Fibroblast of villous mesenchyme (primary cell): Measurements from ENCODE around the gene HYAL3. TPM values are rescaled to one million over a fixed set of nuclear protein-coding genes. Genes with fewer than 3 reads are reported as not detected.

ENCODE experiments used
- DNase-seq: peaks from one replicate; pipeline ENCODE4 v3.0.0-alpha.2; 2010; ENCODE audit warnings: low read depth
- H3K4me3 ChIP-seq: 2 replicates; pipeline ENCODE4 v1.5.1; 2011; ENCODE audit warnings: low read depth, mild to moderate bottlenecking, low read length
- total RNA-seq: library from RNA; depleted of rRNA; stranded (reverse); fragments of >200 nt; gene quantifications from 2 replicates; pipeline ENCODE4 v1.2.3, GENCODE V29; 2012
- TF ChIP-seq, protein P1 (sequence below): IDR thresholded peaks from 2 replicates; pipeline ENCODE4 v1.5.1; 2012; ENCODE audit warnings: low read depth, mild to moderate bottlenecking, low read length; ENCODE audit not compliant: insufficient read depth

Gene HYAL3, protein sequence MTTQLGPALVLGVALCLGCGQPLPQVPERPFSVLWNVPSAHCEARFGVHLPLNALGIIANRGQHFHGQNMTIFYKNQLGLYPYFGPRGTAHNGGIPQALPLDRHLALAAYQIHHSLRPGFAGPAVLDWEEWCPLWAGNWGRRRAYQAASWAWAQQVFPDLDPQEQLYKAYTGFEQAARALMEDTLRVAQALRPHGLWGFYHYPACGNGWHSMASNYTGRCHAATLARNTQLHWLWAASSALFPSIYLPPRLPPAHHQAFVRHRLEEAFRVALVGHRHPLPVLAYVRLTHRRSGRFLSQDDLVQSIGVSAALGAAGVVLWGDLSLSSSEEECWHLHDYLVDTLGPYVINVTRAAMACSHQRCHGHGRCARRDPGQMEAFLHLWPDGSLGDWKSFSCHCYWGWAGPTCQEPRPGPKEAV
- total RNA-seq: 2.3 and 6.5 TPM in 2 replicates

DNA sequence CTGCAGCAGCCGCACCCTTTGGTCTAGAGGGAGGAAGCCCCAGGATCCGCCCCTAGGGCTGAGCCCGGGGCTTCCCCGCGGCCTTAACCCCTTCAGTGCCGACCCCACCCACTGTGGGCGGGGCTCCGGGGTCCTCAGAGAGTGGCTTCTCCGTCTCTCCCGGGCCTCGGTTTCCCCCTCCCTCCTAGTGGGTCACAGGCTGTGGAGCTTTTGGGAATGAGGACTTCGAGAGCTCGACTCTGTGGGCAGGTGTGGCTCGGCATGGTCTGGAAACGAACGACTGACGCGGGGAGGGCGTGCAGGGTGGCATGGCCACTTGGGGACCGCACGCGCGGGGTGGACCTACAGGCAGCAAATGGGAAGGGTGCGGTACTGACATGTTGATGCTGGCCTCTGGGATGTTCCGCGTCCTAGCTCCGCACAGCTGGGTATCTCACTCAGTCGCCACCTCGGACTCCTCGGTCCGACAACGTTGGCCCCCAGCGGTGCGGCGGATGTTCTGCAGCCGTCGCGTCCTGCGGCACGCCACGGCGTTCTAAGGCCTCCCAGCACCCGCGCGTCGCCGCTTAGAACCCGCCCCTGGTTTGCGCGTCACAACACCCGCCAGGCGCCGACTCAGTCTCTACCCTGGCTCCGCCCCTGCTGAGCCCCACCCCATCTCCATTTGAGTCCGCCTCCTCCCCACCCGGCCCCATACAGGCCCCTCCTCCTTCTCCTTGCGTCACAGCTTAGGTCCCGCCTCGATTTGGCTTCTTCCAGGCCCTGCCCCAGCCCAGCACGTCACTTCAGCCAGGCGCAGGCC is at the start of gene HYAL3, which contains the start of gene NAA80:
HYAL3 (minus strand) TSS at position 570 of the 802 bp plus-strand sequence. CDS start 3,803 bp downstream, outside the sequence.
NAA80 (minus strand) TSS at position 570 of the 802 bp plus-strand sequence. CDS start 1,942 bp downstream, outside the sequence.
- DNase-seq: peak; percentile 100
- TF ChIP-seq, protein P1, sequence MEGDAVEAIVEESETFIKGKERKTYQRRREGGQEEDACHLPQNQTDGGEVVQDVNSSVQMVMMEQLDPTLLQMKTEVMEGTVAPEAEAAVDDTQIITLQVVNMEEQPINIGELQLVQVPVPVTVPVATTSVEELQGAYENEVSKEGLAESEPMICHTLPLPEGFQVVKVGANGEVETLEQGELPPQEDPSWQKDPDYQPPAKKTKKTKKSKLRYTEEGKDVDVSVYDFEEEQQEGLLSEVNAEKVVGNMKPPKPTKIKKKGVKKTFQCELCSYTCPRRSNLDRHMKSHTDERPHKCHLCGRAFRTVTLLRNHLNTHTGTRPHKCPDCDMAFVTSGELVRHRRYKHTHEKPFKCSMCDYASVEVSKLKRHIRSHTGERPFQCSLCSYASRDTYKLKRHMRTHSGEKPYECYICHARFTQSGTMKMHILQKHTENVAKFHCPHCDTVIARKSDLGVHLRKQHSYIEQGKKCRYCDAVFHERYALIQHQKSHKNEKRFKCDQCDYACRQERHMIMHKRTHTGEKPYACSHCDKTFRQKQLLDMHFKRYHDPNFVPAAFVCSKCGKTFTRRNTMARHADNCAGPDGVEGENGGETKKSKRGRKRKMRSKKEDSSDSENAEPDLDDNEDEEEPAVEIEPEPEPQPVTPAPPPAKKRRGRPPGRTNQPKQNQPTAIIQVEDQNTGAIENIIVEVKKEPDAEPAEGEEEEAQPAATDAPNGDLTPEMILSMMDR: no peak
- H3K4me3 ChIP-seq: peak within 1 kb of the TSS; percentile 81

GRCh38 chr3:50347187-50347813 is 48.1 kb upstream of the HYAL3 start:
- H3K4me3 ChIP-seq: no peak overlapping the region
- peak; percentile 72 for DNase-seq
- TF ChIP-seq, protein P1: peak; percentile 61

DNA sequence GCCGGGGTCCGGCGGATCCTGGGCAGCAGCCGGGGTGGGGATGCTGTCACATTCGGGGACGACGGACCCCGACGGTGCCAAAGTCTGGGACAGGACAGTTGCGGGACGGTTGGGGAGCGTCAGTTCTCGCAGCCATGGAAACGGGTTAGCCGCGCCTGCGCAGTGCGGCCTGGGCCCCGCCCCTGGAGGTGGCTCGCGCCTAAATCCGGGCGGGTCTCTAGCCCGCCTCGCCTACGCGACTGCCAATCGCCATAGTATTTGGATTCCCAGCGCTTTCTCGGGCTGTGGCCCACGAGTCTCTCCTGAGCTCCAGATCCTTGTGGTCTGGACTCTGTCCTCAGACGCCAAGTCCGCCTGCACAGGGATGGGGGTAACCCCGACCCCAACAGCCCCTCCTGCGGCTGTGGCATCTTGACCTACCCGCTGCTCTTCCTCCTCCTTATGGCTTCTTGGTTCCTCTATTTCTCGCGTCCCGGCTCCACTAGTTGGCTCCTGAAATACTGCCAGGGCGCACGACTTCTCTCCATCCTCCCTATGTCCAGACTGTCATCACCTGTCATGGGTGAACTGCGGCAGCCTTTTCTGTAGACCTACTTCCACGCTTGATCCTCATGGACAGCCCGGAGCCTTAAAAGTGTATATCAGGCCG is 46.5 kb upstream of the HYAL3 start, which contains the start of gene ZMYND10:
ZMYND10 (minus strand) TSS at position 147 of the 649 bp plus-strand sequence. CDS start 153 bp downstream, outside the sequence.
- DNase-seq: peak; percentile 51
- TF ChIP-seq, protein P1: no peak
- peak within 1 kb of the TSS; percentile 59 for H3K4me3 ChIP-seq

DNA sequence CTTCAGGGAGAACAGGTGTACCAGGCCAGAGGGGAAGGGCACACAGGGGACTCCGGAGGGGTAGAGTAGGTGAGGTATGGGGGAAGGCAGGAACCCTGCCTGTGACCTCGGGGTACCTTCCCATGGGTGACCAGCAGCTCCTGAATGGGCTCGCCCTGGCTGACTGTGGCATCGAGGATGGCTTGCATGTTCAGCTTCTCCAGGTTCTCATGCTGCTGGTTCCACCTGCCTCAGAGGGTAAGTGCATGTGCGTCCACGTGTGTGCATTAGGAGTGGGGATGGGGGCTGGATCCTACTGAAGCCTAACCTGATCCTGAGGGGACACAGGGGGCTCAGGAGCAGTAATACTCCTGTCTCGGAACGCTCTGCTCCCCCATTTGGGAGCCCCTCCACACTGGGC is 45.8 kb upstream of the HYAL3 start:
- TF ChIP-seq, protein P1: no peak
- no peak for DNase-seq
- peak overlapping the region; percentile 59 for H3K4me3 ChIP-seq

DNA sequence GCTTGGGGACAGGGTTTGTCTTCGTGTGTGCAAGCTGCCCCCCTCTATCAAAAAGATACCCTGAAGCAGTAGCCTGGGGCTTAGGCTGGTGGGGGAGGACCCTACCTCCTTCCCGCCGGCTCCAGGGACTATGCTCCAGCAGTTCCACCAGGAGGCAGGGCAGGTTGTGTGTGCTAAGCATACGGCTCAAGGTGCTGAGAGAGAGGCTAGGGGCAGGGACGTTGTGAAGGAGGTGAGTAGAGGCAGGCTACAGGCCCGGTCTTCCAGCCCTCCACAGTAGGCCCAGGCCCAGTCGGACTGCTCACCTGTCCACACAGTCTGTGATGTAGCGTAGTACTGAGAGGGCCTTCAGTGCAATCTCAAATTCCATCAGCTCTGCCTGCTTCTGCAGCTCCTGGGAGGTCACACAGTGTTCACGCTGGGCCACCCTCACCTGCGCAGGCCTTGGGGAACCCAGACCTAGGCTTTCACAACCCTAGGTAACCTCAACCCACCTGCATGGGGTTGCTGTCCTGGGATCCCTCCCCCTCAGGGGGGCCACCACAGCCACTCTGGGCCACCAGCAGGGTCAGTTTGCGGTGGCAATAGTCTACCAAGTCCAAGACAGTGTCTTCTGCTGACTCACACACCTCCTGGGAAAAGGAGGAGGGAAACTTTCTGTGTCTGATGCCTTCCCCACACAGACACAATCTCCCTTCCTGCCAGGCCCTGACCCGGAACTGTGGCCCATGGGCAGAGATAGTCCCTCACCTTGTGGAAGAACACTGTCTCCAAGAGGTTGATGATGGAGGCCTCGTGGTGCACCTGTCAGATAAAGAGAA is 43.8 kb upstream of the HYAL3 start:
- no peak overlapping the region for H3K4me3 ChIP-seq
- TF ChIP-seq, protein P1: no peak
- no peak for DNase-seq
